BLaER1 (cell line): ENCODE data around the gene JAKMIP2.

ENCODE experiments used
- H3K27ac ChIP-seq: shearing (Covaris generic); formaldehyde crosslinking; 2 replicates; pipeline ENCODE4 v1.8.1; 2022
- H3K27me3 ChIP-seq: shearing (Covaris generic); formaldehyde crosslinking; 2 replicates; pipeline ENCODE4 v1.8.1; 2022
- H3K36me3 ChIP-seq: shearing (Covaris generic); formaldehyde crosslinking; 2 replicates; pipeline ENCODE4 v1.8.1; 2022
- H3K4me1 ChIP-seq: shearing (Covaris generic); formaldehyde crosslinking; 2 replicates; pipeline ENCODE4 v1.8.1; 2022
- H3K4me2 ChIP-seq: shearing (Covaris generic); formaldehyde crosslinking; 2 replicates; pipeline ENCODE4 v1.8.1; 2022
- H3K4me3 ChIP-seq: shearing (Covaris generic); formaldehyde crosslinking; 2 replicates; pipeline ENCODE4 v1.8.1; 2022
- H3K9ac ChIP-seq: shearing (Covaris generic); formaldehyde crosslinking; 2 replicates; pipeline ENCODE4 v1.8.1; 2022
- H3K9me3 ChIP-seq: shearing (Covaris generic); formaldehyde crosslinking; 2 replicates; pipeline ENCODE4 v1.8.1; 2022
- H4K20me1 ChIP-seq: shearing (Covaris generic); formaldehyde crosslinking; 2 replicates; pipeline ENCODE4 v1.8.1; 2022
- Cebpa-rat ChIP-seq: shearing (Covaris generic); IDR thresholded peaks from 2 replicates; pipeline ENCODE4 v1.8.1; 2022

JAKMIP2 gene

DNA sequence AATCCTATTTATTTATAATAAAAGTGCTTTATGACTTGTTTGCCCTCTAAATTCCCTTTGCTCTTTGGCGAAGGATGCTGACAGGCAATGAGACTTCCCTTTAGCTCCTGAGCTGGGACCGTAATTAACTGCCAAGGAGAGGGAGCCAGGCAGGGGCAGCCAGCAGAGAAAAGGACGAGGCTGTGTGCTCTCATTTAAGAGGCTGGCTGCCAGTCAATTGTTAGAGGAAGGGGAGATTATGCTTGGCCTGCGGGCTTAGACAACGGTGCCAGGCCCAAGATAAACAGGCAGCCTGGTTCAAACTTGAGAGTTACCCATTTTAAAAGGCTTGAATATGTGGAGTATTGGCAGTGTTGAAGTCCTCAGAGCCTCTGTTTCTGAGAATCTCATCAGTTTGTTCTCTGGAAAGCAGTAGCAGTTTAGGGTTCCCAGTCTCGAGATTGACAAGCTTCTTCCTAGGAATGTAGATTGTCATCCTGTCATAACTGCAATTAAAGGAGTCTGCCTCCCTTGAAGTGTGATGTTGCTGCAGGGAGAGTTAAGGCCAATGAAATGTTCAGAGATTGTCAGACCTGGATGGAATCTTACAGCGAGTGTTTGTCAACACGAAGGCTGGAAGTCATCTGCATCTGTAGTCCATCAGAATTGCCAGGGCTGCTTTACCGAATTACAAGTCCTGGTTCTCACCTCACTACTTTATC, 113.2 kb downstream of the JAKMIP2 start:
- H4K20me1 ChIP-seq: no peaks in the 10 kb centered on the region
- H3K4me3 ChIP-seq: no peak overlapping the region
- no peak overlapping the region for H3K4me2 ChIP-seq
- H3K4me1 ChIP-seq: peaks cover 14% of the 10 kb centered on the region
- no peak overlapping the region for H3K9ac ChIP-seq
- no peaks in the 10 kb centered on the region for H3K27me3 ChIP-seq
- TF ChIP-seq Cebpa-rat: no peak
- peaks cover 41% of the 10 kb centered on the region for H3K36me3 ChIP-seq
- peaks cover 2% of the 10 kb centered on the region; the same call in 1 of the 2 replicates for H3K9me3 ChIP-seq
- no peak overlapping the region for H3K27ac ChIP-seq

- Histone ChIP-seq H3K4me3 (no peak overlapping the region), H3K4me2 (no peak overlapping the region), H3K27ac (no peak overlapping the region), H3K27me3 (no peaks in the 10 kb centered on the region), H4K20me1 (no peaks in the 10 kb centered on the region), H3K9ac (no peak overlapping the region), H3K36me3 (peaks cover 47% of the 10 kb centered on the region), H3K9me3 (peaks cover 12% of the 10 kb centered on the region), H3K4me1 (peaks cover 7% of the 10 kb centered on the region)
- TF ChIP-seq Cebpa-rat: no peak
These were observed 114.1 kb downstream of the JAKMIP2 start for GRCh38 chr5:147668385-147668784.

GRCh38 chr5:147667363-147667762, 115.2 kb downstream of the JAKMIP2 start:
- Histone ChIP-seq H3K27ac (no peak overlapping the region), H3K36me3 (peaks cover 51% of the 10 kb centered on the region), H3K9me3 (peaks cover 16% of the 10 kb centered on the region), H3K4me1 (no peaks in the 10 kb centered on the region), H3K4me3 (no peak overlapping the region), H3K9ac (no peak overlapping the region), H4K20me1 (no peaks in the 10 kb centered on the region), H3K4me2 (no peak overlapping the region), H3K27me3 (no peaks in the 10 kb centered on the region)
- TF ChIP-seq Cebpa-rat: no peak

GRCh38 chr5:147666419-147666818, 116.1 kb downstream of the JAKMIP2 start:
- Histone ChIP-seq H3K4me1 (no peaks in the 10 kb centered on the region), H3K4me2 (no peak overlapping the region), H4K20me1 (no peaks in the 10 kb centered on the region), H3K27ac (no peak overlapping the region), H3K36me3 (peaks cover 50% of the 10 kb centered on the region), H3K9me3 (peaks cover 16% of the 10 kb centered on the region), H3K9ac (no peak overlapping the region), H3K4me3 (no peak overlapping the region), H3K27me3 (no peaks in the 10 kb centered on the region)
- no peak for TF ChIP-seq Cebpa-rat

- H3K9ac ChIP-seq: no peak overlapping the region
- H3K4me2 ChIP-seq: no peak overlapping the region
- H3K4me1 ChIP-seq: no peaks in the 10 kb centered on the region
- H3K27me3 ChIP-seq: no peaks in the 10 kb centered on the region
- no peak overlapping the region for H3K27ac ChIP-seq
- peaks cover 32% of the 10 kb centered on the region for H3K9me3 ChIP-seq
- H3K36me3 ChIP-seq: peaks cover 53% of the 10 kb centered on the region
- no peaks in the 10 kb centered on the region for H4K20me1 ChIP-seq
- no peak overlapping the region for H3K4me3 ChIP-seq
- TF ChIP-seq Cebpa-rat: no peak
These were observed 121.0 kb downstream of the JAKMIP2 start for GRCh38 chr5:147661541-147661940.

GRCh38 chr5:147659166-147659929, 123.2 kb downstream of the JAKMIP2 start:
- H4K20me1 ChIP-seq: no peaks in the 10 kb centered on the region
- H3K9me3 ChIP-seq: peaks cover 30% of the 10 kb centered on the region
- H3K4me2 ChIP-seq: no peak overlapping the region
- no peaks in the 10 kb centered on the region for H3K4me1 ChIP-seq
- peaks cover 49% of the 10 kb centered on the region for H3K36me3 ChIP-seq
- no peaks in the 10 kb centered on the region for H3K27me3 ChIP-seq
- H3K4me3 ChIP-seq: no peak overlapping the region
- TF ChIP-seq Cebpa-rat: no peak
- no peak overlapping the region for H3K27ac ChIP-seq
- no peak overlapping the region for H3K9ac ChIP-seq

- no peak for TF ChIP-seq Cebpa-rat
- no peak overlapping the region for H3K9ac ChIP-seq
- H3K27me3 ChIP-seq: no peaks in the 10 kb centered on the region
- H3K4me1 ChIP-seq: no peaks in the 10 kb centered on the region
- no peak overlapping the region for H3K4me2 ChIP-seq
- H3K4me3 ChIP-seq: no peak overlapping the region
- H3K27ac ChIP-seq: no peak overlapping the region
- H3K36me3 ChIP-seq: peaks cover 43% of the 10 kb centered on the region
- H4K20me1 ChIP-seq: no peaks in the 10 kb centered on the region
- H3K9me3 ChIP-seq: peaks cover 23% of the 10 kb centered on the region
These were observed 124.1 kb downstream of the JAKMIP2 start for GRCh38 chr5:147658293-147658932.

DNA sequence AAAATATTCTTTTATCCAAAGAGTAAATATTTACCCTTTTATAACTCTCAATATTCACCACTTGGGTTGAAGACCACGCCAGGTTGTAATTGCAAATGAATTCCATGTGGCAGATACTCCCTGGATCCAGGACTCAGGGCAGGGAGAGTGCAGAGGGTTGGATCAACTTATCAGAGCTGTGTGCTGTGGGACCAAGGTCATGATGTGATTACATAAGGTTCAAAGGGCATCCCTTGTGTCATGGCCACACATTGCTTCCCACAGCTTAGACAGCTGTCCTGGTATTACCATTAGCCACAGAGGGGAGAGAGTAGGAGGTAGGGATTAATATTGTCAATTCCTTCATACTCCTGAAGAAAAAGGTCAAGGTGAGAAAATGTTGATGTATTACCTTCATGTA, 133.9 kb downstream of the JAKMIP2 start:
- Histone ChIP-seq H3K4me1 (no peaks in the 10 kb centered on the region), H3K9me3 (peaks cover 7% of the 10 kb centered on the region), H4K20me1 (no peaks in the 10 kb centered on the region), H3K27ac (no peak overlapping the region), H3K9ac (no peak overlapping the region), H3K36me3 (peaks cover 17% of the 10 kb centered on the region), H3K27me3 (no peaks in the 10 kb centered on the region), H3K4me2 (no peak overlapping the region), H3K4me3 (no peak overlapping the region)
- TF ChIP-seq Cebpa-rat: no peak

DNA sequence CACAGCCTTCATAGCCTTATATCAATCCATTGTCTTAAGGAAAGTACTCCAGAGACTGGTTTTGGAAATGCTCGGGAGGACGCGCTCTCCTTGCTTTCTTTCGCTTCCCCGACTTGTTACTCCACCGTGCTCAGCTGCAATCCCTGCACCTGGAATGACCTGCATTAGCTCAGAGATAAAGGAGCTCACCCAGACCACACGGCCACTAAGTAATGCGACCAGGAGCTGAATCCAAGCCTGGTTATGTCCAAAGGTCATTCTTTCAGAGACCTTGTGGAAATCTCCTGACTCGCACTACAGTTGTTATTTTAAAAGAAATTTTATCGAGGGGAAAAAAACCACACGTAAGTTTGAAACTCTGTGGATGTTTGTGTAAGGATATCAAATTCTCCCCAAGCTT, 137.3 kb downstream of the JAKMIP2 start:
- H3K27ac ChIP-seq: no peak overlapping the region
- H3K9me3 ChIP-seq: no peaks in the 10 kb centered on the region
- H3K36me3 ChIP-seq: peaks cover 37% of the 10 kb centered on the region
- no peaks in the 10 kb centered on the region for H3K4me1 ChIP-seq
- H3K27me3 ChIP-seq: no peaks in the 10 kb centered on the region
- no peak overlapping the region for H3K9ac ChIP-seq
- H4K20me1 ChIP-seq: no peaks in the 10 kb centered on the region
- no peak overlapping the region for H3K4me3 ChIP-seq
- TF ChIP-seq Cebpa-rat: no peak
- H3K4me2 ChIP-seq: no peak overlapping the region

- TF ChIP-seq Cebpa-rat: no peak
- H3K4me1 ChIP-seq: no peaks in the 10 kb centered on the region
- H3K9ac ChIP-seq: no peak overlapping the region
- H3K27me3 ChIP-seq: no peaks in the 10 kb centered on the region
- no peaks in the 10 kb centered on the region for H4K20me1 ChIP-seq
- H3K9me3 ChIP-seq: no peaks in the 10 kb centered on the region
- no peak overlapping the region for H3K4me2 ChIP-seq
- H3K27ac ChIP-seq: no peak overlapping the region
- peaks cover 39% of the 10 kb centered on the region for H3K36me3 ChIP-seq
- H3K4me3 ChIP-seq: no peak overlapping the region
These were observed 138.1 kb downstream of the JAKMIP2 start for GRCh38 chr5:147644460-147644859.
